WTC11 (cell line): Measurements from ENCODE around the gene PHC2. TPM values are rescaled to one million over a fixed set of nuclear protein-coding genes. Genes with fewer than 3 reads are reported as not detected.

Experiments
- ATAC-seq: fragments of 200-7000 bp; cut with Tn5 transposase; 2 replicates; pipeline ENCODE4 v1.10.0; 2021; ENCODE audit warnings: mild to moderate bottlenecking, moderate library complexity
- CTCF ChIA-PET: fragments of 300-600 bp; sonication (Branson Sonifier 250); formaldehyde crosslinking; loops from one replicate; lab custom pipeline; 2021; ENCODE audit warnings: antibody characterized with exemption; lab: Charles Lee
- POLR2A ChIA-PET: fragments of 350-600 bp; sonication (Branson Sonifier 250); formaldehyde crosslinking; loops from one replicate; lab custom pipeline; 2021; ENCODE audit warnings: antibody characterized with exemption; lab: Charles Lee
- DNase-seq: peaks from one replicate; pipeline ENCODE4 v3.0.0; 2021; ENCODE audit warnings: low spot score
- H3K27ac Mint-ChIP-seq: 2 replicates; pipeline ENCODE4 v1.8.0; 2021; ENCODE audit warnings: mixed read lengths
- H3K27me3 Mint-ChIP-seq: 2 replicates; pipeline ENCODE4 v1.8.0; 2021; ENCODE audit warnings: low read depth, mild to moderate bottlenecking, moderate library complexity, mixed read lengths
- H3K36me3 Mint-ChIP-seq: 2 replicates; pipeline ENCODE4 v1.8.0; 2021; ENCODE audit warnings: mixed read lengths
- H3K4me1 Mint-ChIP-seq: 2 replicates; pipeline ENCODE4 v1.8.0; 2022; ENCODE audit warnings: mixed read lengths
- H3K4me3 Mint-ChIP-seq: 2 replicates; pipeline ENCODE4 v1.8.0; 2021; ENCODE audit warnings: mild to moderate bottlenecking, moderate library complexity, mixed read lengths
- H3K9me3 Mint-ChIP-seq: 2 replicates; pipeline ENCODE4 v1.8.0; 2021; ENCODE audit warnings: mixed read lengths
- CREM ChIP-seq: sonication (generic); formaldehyde crosslinking; IDR thresholded peaks from 2 replicates; pipeline ENCODE4 v1.8.1; 2022; ENCODE audit warnings: mild to moderate bottlenecking, missing genetic modification reagents, moderate library complexity
- ELF4 ChIP-seq: sonication (generic); formaldehyde crosslinking; IDR thresholded peaks from 2 replicates; pipeline ENCODE4 v1.8.1; 2022; ENCODE audit warnings: low read depth, mild to moderate bottlenecking, moderate library complexity, missing genetic modification reagents
- ESRRA ChIP-seq: sonication (generic); formaldehyde crosslinking; IDR thresholded peaks from 2 replicates; pipeline ENCODE4 v1.8.1; 2022; ENCODE audit warnings: mild to moderate bottlenecking, missing genetic modification reagents, borderline replicate concordance
- FOXP1 ChIP-seq: sonication (generic); formaldehyde crosslinking; IDR thresholded peaks from 2 replicates; pipeline ENCODE4 v1.8.0; 2022; ENCODE audit warnings: missing genetic modification reagents, mild to moderate bottlenecking, moderate library complexity, borderline replicate concordance
- GABPB1 ChIP-seq: sonication (generic); formaldehyde crosslinking; IDR thresholded peaks from 2 replicates; pipeline ENCODE4 v1.8.1; 2023; ENCODE audit warnings: mild to moderate bottlenecking, missing genetic modification reagents
- GRHL2 ChIP-seq: fragments of 250-450 bp; sonication (Bioruptor Pico); IDR thresholded peaks from 2 replicates; pipeline ENCODE4 v1.8.0; 2022; ENCODE audit warnings: mild to moderate bottlenecking, moderate library complexity; ENCODE audit not compliant: insufficient replicate concordance, severe bottlenecking
- HMGA2 ChIP-seq: fragments of 250-450 bp; sonication (Bioruptor Pico); IDR thresholded peaks from 2 replicates; pipeline ENCODE4 v1.4.0; 2021; ENCODE audit warnings: mild to moderate bottlenecking, moderate library complexity
- IRF2 ChIP-seq: sonication (generic); formaldehyde crosslinking; IDR thresholded peaks from 2 replicates; pipeline ENCODE4 v1.8.0; 2022; ENCODE audit warnings: low read depth, missing genetic modification reagents, borderline replicate concordance
- MYBL2 ChIP-seq: sonication (generic); formaldehyde crosslinking; IDR thresholded peaks from 2 replicates; pipeline ENCODE4 v1.8.1; 2023; ENCODE audit warnings: mild to moderate bottlenecking, moderate library complexity, missing genetic modification reagents
- RORB ChIP-seq: fragments of 250-450 bp; sonication (Bioruptor Pico); IDR thresholded peaks from 2 replicates; pipeline ENCODE4 v1.9.0; 2021; ENCODE audit warnings: mild to moderate bottlenecking
- SMAD4 ChIP-seq: sonication (generic); formaldehyde crosslinking; IDR thresholded peaks from 2 replicates; pipeline ENCODE4 v1.8.0; 2022; ENCODE audit warnings: mild to moderate bottlenecking, missing genetic modification reagents
- SOX15 ChIP-seq: fragments of 250-450 bp; sonication (Bioruptor Pico); IDR thresholded peaks from 2 replicates; pipeline ENCODE4 v1.9.0; 2021; ENCODE audit warnings: mild to moderate bottlenecking
- TCF7 ChIP-seq: sonication (generic); formaldehyde crosslinking; IDR thresholded peaks from 2 replicates; pipeline ENCODE4 v1.8.0; 2022; ENCODE audit warnings: mild to moderate bottlenecking, low read depth, missing genetic modification reagents, moderate library complexity
- TEAD1 ChIP-seq: sonication (generic); formaldehyde crosslinking; IDR thresholded peaks from 2 replicates; pipeline ENCODE4 v1.8.0; 2022; ENCODE audit warnings: mild to moderate bottlenecking, missing genetic modification reagents
- ZNF121 ChIP-seq: sonication (generic); formaldehyde crosslinking; IDR thresholded peaks from 2 replicates; pipeline ENCODE4 v1.8.0; 2023; ENCODE audit warnings: missing genetic modification reagents
- ZNF138 ChIP-seq: sonication (generic); formaldehyde crosslinking; conservative IDR thresholded peaks from 2 replicates; pipeline ENCODE4 v1.8.1; 2022; ENCODE audit warnings: mild to moderate bottlenecking, moderate library complexity, missing genetic modification reagents
- ZNF263 ChIP-seq: sonication (generic); formaldehyde crosslinking; IDR thresholded peaks from 2 replicates; pipeline ENCODE4 v1.8.1; 2022; ENCODE audit warnings: low read depth, mild to moderate bottlenecking, moderate library complexity, missing genetic modification reagents
- ZNF423 ChIP-seq: fragments of 250-450 bp; sonication (Bioruptor Pico); IDR thresholded peaks from 2 replicates; pipeline ENCODE4 v2.1.2; 2022; ENCODE audit warnings: mild to moderate bottlenecking, moderate library complexity
- total RNA-seq: library from RNA; stranded (reverse); gene quantifications from 3 replicates; pipeline ENCODE4 v1.2.3, GENCODE V29; 2021
- TF ChIP-seq, protein P1 (sequence below): fragments of 250-450 bp; sonication (Bioruptor Pico); IDR thresholded peaks from 2 replicates; pipeline ENCODE4 v1.8.0; 2021; ENCODE audit warnings: mild to moderate bottlenecking
- TF ChIP-seq, protein P2 (sequence below): sonication (generic); formaldehyde crosslinking; IDR thresholded peaks from 2 replicates; pipeline ENCODE4 v1.8.1; 2023; ENCODE audit warnings: mild to moderate bottlenecking, missing genetic modification reagents
- TF ChIP-seq, protein P3 (sequence below): sonication (generic); formaldehyde crosslinking; IDR thresholded peaks from 2 replicates; pipeline ENCODE4 v1.8.0; 2022; ENCODE audit warnings: missing genetic modification reagents
- TF ChIP-seq, protein P4 (sequence below): fragments of 200-600 bp; IDR thresholded peaks from 2 replicates; pipeline ENCODE4 v1.8.0; 2022; ENCODE audit warnings: antibody characterized with exemption
- TF ChIP-seq, protein P5 (sequence below): sonication (generic); formaldehyde crosslinking; IDR thresholded peaks from 2 replicates; pipeline ENCODE4 v1.8.1; 2023; ENCODE audit warnings: mild to moderate bottlenecking, moderate library complexity, missing genetic modification reagents
- TF ChIP-seq, protein P6 (sequence below): sonication (generic); formaldehyde crosslinking; IDR thresholded peaks from 2 replicates; pipeline ENCODE4 v1.8.1; 2022; ENCODE audit warnings: mild to moderate bottlenecking, missing genetic modification reagents, moderate library complexity, borderline replicate concordance

The PHC2 gene
- total RNA-seq, 1 experiment from 2014 or later, result 7.0 TPM

DNA sequence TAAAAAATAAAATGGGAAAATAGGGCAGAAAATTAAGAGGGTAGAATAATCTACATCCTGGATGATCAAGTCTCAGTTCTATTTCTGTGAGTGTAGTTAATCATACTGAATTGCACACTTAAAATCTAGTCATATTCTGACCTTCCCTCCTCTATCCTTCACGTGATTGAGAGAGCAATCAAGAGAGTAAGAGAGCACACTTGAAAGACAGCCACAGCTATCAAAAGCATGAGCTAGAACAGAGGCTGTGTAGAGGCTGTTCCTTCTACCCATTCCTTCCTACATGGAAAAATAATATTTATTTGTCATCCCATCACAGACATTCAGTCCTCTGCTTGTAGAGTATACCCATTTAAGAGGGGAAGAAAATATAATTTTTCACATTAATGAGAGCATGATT lies 52.4 kb downstream of the PHC2 start (continued):
- TF ChIP-seq IRF2 (CRISPR knock-in tag), result no peak

DNA sequence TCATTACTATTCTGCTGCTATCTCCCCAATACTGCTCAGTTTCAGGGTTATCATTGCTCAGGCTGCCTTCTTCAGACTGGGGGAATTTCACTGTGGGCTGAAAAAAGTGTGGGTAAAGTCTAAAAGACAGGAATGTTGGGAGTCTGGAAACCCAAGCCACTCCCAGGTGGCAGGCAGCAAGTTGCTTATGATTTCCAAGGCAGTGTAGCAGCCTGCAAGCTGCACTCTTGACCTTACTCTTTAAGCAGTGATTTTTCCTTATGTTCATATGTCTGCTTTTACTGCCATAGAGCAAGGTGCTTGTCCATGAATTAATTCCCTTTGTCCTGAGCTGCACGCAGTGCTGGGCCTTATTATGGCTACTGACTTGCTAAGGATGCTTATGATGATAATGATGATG lies 53.1 kb downstream of the PHC2 start:
- ChIA-PET POLR2A (no interaction called here), CTCF (no interaction called here)
- H3K27ac Mint-ChIP-seq, result no peak overlapping the region
- DNase-seq, result no peak
- peaks cover 10% of the 10 kb centered on the region for H3K4me1 Mint-ChIP-seq
- H3K27me3 Mint-ChIP-seq, result peaks cover 5% of the 10 kb centered on the region; the same call in 1 of the 2 replicates
- H3K9me3 Mint-ChIP-seq, result no peaks in the 10 kb centered on the region
- TF ChIP-seq SOX15 (CRISPR knock-in tag), result no peak
- TF ChIP-seq, protein P1, sequence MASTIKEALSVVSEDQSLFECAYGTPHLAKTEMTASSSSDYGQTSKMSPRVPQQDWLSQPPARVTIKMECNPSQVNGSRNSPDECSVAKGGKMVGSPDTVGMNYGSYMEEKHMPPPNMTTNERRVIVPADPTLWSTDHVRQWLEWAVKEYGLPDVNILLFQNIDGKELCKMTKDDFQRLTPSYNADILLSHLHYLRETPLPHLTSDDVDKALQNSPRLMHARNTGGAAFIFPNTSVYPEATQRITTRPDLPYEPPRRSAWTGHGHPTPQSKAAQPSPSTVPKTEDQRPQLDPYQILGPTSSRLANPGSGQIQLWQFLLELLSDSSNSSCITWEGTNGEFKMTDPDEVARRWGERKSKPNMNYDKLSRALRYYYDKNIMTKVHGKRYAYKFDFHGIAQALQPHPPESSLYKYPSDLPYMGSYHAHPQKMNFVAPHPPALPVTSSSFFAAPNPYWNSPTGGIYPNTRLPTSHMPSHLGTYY (CRISPR knock-in tag), result no peak
- TF ChIP-seq ELF4 (CRISPR knock-in tag), result no peak
- TF ChIP-seq ZNF121 (CRISPR knock-in tag), result no peak
- TF ChIP-seq MYBL2 (CRISPR knock-in tag), result no peak
- TF ChIP-seq TEAD1 (CRISPR knock-in tag), result no peak
- TF ChIP-seq ZNF263 (CRISPR knock-in tag), result no peak
- no peak for TF ChIP-seq TCF7 (CRISPR knock-in tag)
- TF ChIP-seq, protein P2, sequence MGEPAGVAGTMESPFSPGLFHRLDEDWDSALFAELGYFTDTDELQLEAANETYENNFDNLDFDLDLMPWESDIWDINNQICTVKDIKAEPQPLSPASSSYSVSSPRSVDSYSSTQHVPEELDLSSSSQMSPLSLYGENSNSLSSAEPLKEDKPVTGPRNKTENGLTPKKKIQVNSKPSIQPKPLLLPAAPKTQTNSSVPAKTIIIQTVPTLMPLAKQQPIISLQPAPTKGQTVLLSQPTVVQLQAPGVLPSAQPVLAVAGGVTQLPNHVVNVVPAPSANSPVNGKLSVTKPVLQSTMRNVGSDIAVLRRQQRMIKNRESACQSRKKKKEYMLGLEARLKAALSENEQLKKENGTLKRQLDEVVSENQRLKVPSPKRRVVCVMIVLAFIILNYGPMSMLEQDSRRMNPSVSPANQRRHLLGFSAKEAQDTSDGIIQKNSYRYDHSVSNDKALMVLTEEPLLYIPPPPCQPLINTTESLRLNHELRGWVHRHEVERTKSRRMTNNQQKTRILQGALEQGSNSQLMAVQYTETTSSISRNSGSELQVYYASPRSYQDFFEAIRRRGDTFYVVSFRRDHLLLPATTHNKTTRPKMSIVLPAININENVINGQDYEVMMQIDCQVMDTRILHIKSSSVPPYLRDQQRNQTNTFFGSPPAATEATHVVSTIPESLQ, result no peak
- TF ChIP-seq, protein P3, sequence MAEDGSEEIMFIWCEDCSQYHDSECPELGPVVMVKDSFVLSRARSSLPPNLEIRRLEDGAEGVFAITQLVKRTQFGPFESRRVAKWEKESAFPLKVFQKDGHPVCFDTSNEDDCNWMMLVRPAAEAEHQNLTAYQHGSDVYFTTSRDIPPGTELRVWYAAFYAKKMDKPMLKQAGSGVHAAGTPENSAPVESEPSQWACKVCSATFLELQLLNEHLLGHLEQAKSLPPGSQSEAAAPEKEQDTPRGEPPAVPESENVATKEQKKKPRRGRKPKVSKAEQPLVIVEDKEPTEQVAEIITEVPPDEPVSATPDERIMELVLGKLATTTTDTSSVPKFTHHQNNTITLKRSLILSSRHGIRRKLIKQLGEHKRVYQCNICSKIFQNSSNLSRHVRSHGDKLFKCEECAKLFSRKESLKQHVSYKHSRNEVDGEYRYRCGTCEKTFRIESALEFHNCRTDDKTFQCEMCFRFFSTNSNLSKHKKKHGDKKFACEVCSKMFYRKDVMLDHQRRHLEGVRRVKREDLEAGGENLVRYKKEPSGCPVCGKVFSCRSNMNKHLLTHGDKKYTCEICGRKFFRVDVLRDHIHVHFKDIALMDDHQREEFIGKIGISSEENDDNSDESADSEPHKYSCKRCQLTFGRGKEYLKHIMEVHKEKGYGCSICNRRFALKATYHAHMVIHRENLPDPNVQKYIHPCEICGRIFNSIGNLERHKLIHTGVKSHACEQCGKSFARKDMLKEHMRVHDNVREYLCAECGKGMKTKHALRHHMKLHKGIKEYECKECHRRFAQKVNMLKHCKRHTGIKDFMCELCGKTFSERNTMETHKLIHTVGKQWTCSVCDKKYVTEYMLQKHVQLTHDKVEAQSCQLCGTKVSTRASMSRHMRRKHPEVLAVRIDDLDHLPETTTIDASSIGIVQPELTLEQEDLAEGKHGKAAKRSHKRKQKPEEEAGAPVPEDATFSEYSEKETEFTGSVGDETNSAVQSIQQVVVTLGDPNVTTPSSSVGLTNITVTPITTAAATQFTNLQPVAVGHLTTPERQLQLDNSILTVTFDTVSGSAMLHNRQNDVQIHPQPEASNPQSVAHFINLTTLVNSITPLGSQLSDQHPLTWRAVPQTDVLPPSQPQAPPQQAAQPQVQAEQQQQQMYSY (CRISPR knock-in tag), result no peak
- TF ChIP-seq FOXP1 (CRISPR knock-in tag), result no peak
- TF ChIP-seq GRHL2 (CRISPR knock-in tag), result no peak
- ATAC-seq, result no peak
- H3K36me3 Mint-ChIP-seq, result no peaks in the 10 kb centered on the region
- H3K4me3 Mint-ChIP-seq, result no peak overlapping the region

DNA sequence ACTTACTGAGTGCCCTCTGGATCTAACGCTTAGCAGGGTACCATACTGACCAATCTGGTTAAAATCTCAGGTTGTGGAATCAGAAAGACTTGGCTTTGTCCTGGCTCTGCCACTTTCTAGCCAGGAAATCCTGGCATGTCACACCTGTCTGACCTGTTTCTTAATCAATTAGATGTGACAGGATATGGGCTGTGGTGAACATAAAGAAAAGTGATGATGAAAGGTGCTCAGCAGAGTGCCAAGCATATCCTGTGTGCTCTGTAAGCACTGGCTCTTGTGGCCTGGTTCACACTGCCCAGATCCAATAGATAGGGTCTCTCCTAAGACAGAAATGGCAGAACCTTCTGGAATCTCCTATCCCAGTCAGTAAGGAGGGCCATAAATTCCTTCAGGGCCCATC lies 53.9 kb downstream of the PHC2 start:
- Mint-ChIP-seq H3K4me3 (no peak overlapping the region), H3K27ac (no peak overlapping the region), H3K27me3 (peaks cover 5% of the 10 kb centered on the region; the same call in 1 of the 2 replicates), H3K4me1 (peaks cover 14% of the 10 kb centered on the region), H3K9me3 (no peaks in the 10 kb centered on the region), H3K36me3 (no peaks in the 10 kb centered on the region)
- CTCF ChIA-PET, result interaction anchor here (0.6 kb wide), 1 partner anchor 490 kb away, joined by 3 read pairs; the partner anchor contains the start of gene HPCA
- DNase-seq, result no peak
- no peak for ATAC-seq
- POLR2A ChIA-PET, result no interaction called here
- TF ChIP-seq ZNF423 (no peak), GABPB1 (no peak), ZNF138 (no peak), HMGA2 (CRISPR knock-in tag) (no peak), IRF2 (CRISPR knock-in tag) (no peak), ESRRA (CRISPR knock-in tag) (no peak), SMAD4 (CRISPR knock-in tag) (no peak), RORB (CRISPR knock-in tag) (no peak), CREM (CRISPR knock-in tag) (no peak)
- TF ChIP-seq, protein P4, sequence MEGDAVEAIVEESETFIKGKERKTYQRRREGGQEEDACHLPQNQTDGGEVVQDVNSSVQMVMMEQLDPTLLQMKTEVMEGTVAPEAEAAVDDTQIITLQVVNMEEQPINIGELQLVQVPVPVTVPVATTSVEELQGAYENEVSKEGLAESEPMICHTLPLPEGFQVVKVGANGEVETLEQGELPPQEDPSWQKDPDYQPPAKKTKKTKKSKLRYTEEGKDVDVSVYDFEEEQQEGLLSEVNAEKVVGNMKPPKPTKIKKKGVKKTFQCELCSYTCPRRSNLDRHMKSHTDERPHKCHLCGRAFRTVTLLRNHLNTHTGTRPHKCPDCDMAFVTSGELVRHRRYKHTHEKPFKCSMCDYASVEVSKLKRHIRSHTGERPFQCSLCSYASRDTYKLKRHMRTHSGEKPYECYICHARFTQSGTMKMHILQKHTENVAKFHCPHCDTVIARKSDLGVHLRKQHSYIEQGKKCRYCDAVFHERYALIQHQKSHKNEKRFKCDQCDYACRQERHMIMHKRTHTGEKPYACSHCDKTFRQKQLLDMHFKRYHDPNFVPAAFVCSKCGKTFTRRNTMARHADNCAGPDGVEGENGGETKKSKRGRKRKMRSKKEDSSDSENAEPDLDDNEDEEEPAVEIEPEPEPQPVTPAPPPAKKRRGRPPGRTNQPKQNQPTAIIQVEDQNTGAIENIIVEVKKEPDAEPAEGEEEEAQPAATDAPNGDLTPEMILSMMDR, result no peak
- TF ChIP-seq, protein P5, sequence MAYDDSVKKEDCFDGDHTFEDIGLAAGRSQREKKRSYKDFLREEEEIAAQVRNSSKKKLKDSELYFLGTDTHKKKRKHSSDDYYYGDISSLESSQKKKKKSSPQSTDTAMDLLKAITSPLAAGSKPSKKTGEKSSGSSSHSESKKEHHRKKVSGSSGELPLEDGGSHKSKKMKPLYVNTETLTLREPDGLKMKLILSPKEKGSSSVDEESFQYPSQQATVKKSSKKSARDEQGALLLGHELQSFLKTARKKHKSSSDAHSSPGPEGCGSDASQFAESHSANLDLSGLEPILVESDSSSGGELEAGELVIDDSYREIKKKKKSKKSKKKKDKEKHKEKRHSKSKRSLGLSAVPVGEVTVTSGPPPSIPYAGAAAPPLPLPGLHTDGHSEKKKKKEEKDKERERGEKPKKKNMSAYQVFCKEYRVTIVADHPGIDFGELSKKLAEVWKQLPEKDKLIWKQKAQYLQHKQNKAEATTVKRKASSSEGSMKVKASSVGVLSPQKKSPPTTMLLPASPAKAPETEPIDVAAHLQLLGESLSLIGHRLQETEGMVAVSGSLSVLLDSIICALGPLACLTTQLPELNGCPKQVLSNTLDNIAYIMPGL (CRISPR knock-in tag), result no peak
- TF ChIP-seq, protein P6, sequence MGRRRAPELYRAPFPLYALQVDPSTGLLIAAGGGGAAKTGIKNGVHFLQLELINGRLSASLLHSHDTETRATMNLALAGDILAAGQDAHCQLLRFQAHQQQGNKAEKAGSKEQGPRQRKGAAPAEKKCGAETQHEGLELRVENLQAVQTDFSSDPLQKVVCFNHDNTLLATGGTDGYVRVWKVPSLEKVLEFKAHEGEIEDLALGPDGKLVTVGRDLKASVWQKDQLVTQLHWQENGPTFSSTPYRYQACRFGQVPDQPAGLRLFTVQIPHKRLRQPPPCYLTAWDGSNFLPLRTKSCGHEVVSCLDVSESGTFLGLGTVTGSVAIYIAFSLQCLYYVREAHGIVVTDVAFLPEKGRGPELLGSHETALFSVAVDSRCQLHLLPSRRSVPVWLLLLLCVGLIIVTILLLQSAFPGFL (CRISPR knock-in tag), result no peak
